ENCODE measurements around the gene MRPS21. TPM values are rescaled to one million over a fixed set of nuclear protein-coding genes. Genes with fewer than 3 reads are reported as not detected.

The MRPS21 gene
- total and polyA plus RNA-seq, 2 of the 8 experiments (the other 6 are each of a cell fraction or from before 2014, with no cell fraction given): 81.9 to 99.8 TPM

- peak overlapping the region in 3 of 4 experiments; percentile 31 to 66 (median 49); a peak in 6 of 7 replicates for H3K9ac ChIP-seq (replicated peaks in 1 of 4; ENCODE audit: extremely low read depth in 1 of 4, low read depth in 3 of 4, low read length in 3 of 4)
- no peak overlapping the region for H3K27ac ChIP-seq (ENCODE audit: low read depth, low read length)
- peaks cover 36% of the 10 kb centered on the region for H3K23me2 ChIP-seq (ENCODE audit: low read depth, low read length)
- H2BK120ac ChIP-seq (replicated peaks; ENCODE audit: low read depth, low read length): no peak overlapping the region
- peak overlapping the region; percentile 17 for H3K4ac ChIP-seq (replicated peaks; ENCODE audit: insufficient read length, low read depth, low read length)
- H4K5ac ChIP-seq (ENCODE audit: insufficient read length, low read depth, low read length): peak overlapping the region; percentile 68
- peak overlapping the region; percentile 75 for H4K91ac ChIP-seq (replicated peaks; ENCODE audit: insufficient read length, low read length)
- peak overlapping the region; percentile 11 for H3K14ac ChIP-seq (ENCODE audit: insufficient read length)
- H4K8ac ChIP-seq (ENCODE audit: extremely low read depth, insufficient read depth, low read length): no peak overlapping the region
- FAIRE-seq (no peak), DNase-seq (ENCODE audit: low read depth in 1 of 2, low spot score in 2 of 2) (no peak)
- WGBS, 2 experiments (ENCODE audit: extremely low coverage in 1 of 2, insufficient coverage in 1 of 2, insufficient read length in 1 of 2, insufficient replicate concordance in 2 of 2, low coverage in 1 of 2, low lambda C conversion rate in 2 of 2, missing lambda C conversion rate in 1 of 2): 17% methylated on average over 4 of the region's 4 CpGs; no CpG with 5 or more reads in 1 of the 2 experiments
- peaks cover 0 to 20% (median 14%) of the 10 kb centered on the region in 4 experiments; a peak in 6 of 7 replicates for H3K4me1 ChIP-seq (replicated peaks in 1 of 4; ENCODE audit: control insufficient read depth in 3 of 4, insufficient read depth in 4 of 4, low read length in 3 of 4)
- peak overlapping the region; percentile 98; the same call in 1 of the 2 replicates for H2BK5ac ChIP-seq (ENCODE audit: low read depth, low read length)
- H3K18ac ChIP-seq (ENCODE audit: extremely low read depth, low read length): peak overlapping the region; percentile 79; the same call in 1 of the 2 replicates
- peaks cover 5% of the 10 kb centered on the region; the same call in 1 of the 2 replicates for H3K79me1 ChIP-seq (ENCODE audit: low read depth, low read length)
- H3K4me3 ChIP-seq (ENCODE audit: extremely low read depth in 1 of 4, insufficient read depth in 2 of 4, low read depth in 3 of 4, low read length in 4 of 4): peak overlapping the region; percentile 70 to 82 (median 80)
- no peaks in the 10 kb centered on the region for H3K27me3 ChIP-seq (replicated peaks in 1 of 4; ENCODE audit: control insufficient read depth in 3 of 4, extremely low read depth in 1 of 4, insufficient read depth in 3 of 4, low read length in 3 of 4)
- peak overlapping the region; percentile 78 to 99 for H3K4me2 ChIP-seq (ENCODE audit: insufficient read depth in 1 of 2, low read depth in 2 of 2, low read length in 2 of 2)
- CTCF ChIA-PET (ENCODE audit: partially characterized antibody): interaction anchor here (0.6 to 17.5 kb wide), 2 partner anchors 16 to 38 kb away, joined by 3 to 326 read pairs; partner anchors contain the start of genes APH1A, C1orf54 and CIART
- H3K79me2 ChIP-seq (ENCODE audit: control insufficient read depth in 1 of 2, insufficient read depth in 2 of 2, low read length in 2 of 2): peaks cover 4 to 25% of the 10 kb centered on the region in 2 experiments
- no peak overlapping the region for H3K23ac ChIP-seq (ENCODE audit: insufficient read length)
- POLR2A ChIA-PET (ENCODE audit: partially characterized antibody): interaction anchor here (0.7 to 19.4 kb wide), 11 partner anchors 9 to 378 kb away, joined by 3 to 535 read pairs (median 4); partner anchors contain the start of genes ANP32E, APH1A, C1orf54 and CIART
- peak overlapping the region; percentile 36 for H3K56ac ChIP-seq (replicated peaks; ENCODE audit: insufficient read length, low read depth, low read length)
- H2BK20ac ChIP-seq (ENCODE audit: low read length): peak overlapping the region; percentile 23; the same call in 1 of the 2 replicates
- H3K36me3 ChIP-seq (ENCODE audit: control insufficient read depth in 2 of 4, insufficient read depth in 4 of 4, low read length in 3 of 4): peaks cover 10 to 28% (median 22%) of the 10 kb centered on the region in 4 experiments; a peak in 7 of 8 replicates
- H2BK12ac ChIP-seq (ENCODE audit: low read depth, low read length): peak overlapping the region; percentile 94; the same call in 1 of the 2 replicates
- no peak overlapping the region for H2AFZ ChIP-seq (ENCODE audit: low read length)
- H2BK15ac ChIP-seq (ENCODE audit: low read length): no peak overlapping the region; the same call in 1 of the 2 replicates
- H3K9me3 ChIP-seq (ENCODE audit: insufficient read depth in 2 of 2, low read depth in 1 of 2, low read length in 1 of 2): no peaks in the 10 kb centered on the region
- H2AK5ac ChIP-seq (ENCODE audit: low read depth, low read length): no peak overlapping the region
- no peaks in the 10 kb centered on the region for H4K20me1 ChIP-seq (replicated peaks in 1 of 2; ENCODE audit: control insufficient read depth in 1 of 2, insufficient read depth in 2 of 2, low read length in 2 of 2)
- TF ChIP-seq RAD21 (IDR thresholded peaks at IDR 0.05 in 1 of 2, conservative IDR thresholded peaks at IDR 0.05 in 1 of 2; ENCODE audit: low read depth in 2 of 2, low read length in 2 of 2) (no peak), EZH2 (IDR thresholded peaks at IDR 0.05; ENCODE audit: low read depth, low read length, severe bottlenecking) (no peak), GABPA (IDR thresholded peaks at IDR 0.05; ENCODE audit: borderline replicate concordance, insufficient read depth, low read length) (no peak), CHD1 (IDR thresholded peaks at IDR 0.05; ENCODE audit: low read depth, low read length) (no peak), CHD2 (IDR thresholded peaks at IDR 0.05; ENCODE audit: low read length) (no peak), NANOG (IDR thresholded peaks at IDR 0.05; ENCODE audit: insufficient read depth, low read depth, low read length, poor library complexity, severe bottlenecking) (no peak), RNF2 (IDR thresholded peaks at IDR 0.05; ENCODE audit: borderline replicate concordance, low read depth, low read length, missing control alignments, poor library complexity, severe bottlenecking) (no peak), CBX5 (IDR thresholded peaks at IDR 0.05; ENCODE audit: low read depth, low read length) (no peak), BRCA1 (IDR thresholded peaks at IDR 0.05; ENCODE audit: low read depth, low read length) (no peak), HDAC2 (IDR thresholded peaks at IDR 0.05; ENCODE audit: borderline replicate concordance in 1 of 2, low read depth in 2 of 2, low read length in 2 of 2) (no peak), TEAD4 (IDR thresholded peaks at IDR 0.05; ENCODE audit: low read depth, low read length) (no peak)
Measured at GRCh38 chr1:150259217-150259616, 34.4 kb upstream of the MRPS21 start.

Data from H1 (cell line).